Peyer's patch (tissue), 4 donors: ENCODE measurements around the gene GSTP1.

ENCODE experiments used
- CTCF ChIP-seq, 6 experiments: fragments of 450-650 bp in 4 of 6; fragments of 200-600 bp in 2 of 6; sonication (generic) in 1 of 6; IDR thresholded peaks; one replicate each; pipeline ENCODE4 v1.5.1; 2017 to 2019; ENCODE audit warnings: antibody characterized with exemption in 6 of 6, mild to moderate bottlenecking in 3 of 6, moderate library complexity in 1 of 6
- POLR2A ChIP-seq, 2 donors: fragments of 450-650 bp; IDR thresholded peaks; one replicate each; pipeline ENCODE4 v1.5.1; 2017; ENCODE audit warnings: antibody characterized with exemption in 2 of 2, mild to moderate bottlenecking in 2 of 2, moderate library complexity in 2 of 2

GRCh38 chr11:67627441-67627811, 43.8 kb downstream of the GSTP1 start:
- TF ChIP-seq CTCF (IDR thresholded peaks at IDR 0.05) (no peak), POLR2A (IDR thresholded peaks at IDR 0.05) (no peak)
